HepG2 (cell line): ENCODE results near the gene VSIG10L2. TPM values are rescaled to one million over a fixed set of nuclear protein-coding genes. Genes with fewer than 3 reads are reported as not detected.

ENCODE experiments used
- ATAC-seq: fragments of 200-7000 bp; cut with Tn5 transposase; 3 replicates; pipeline ENCODE4 v1.9.1; 2020; ENCODE audit warnings: mild to moderate bottlenecking, moderate library complexity
- BruUV-seq: library from RNA; stranded (reverse); fragments of 400-500 nt; replicated peaks from 2 replicates; lab custom pipeline; 2021; lab: Mats Ljungman, UMichigan
- CTCF ChIA-PET: fragments of 300-600 bp; formaldehyde crosslinking; extraction: SDS; loops from one replicate; lab custom pipeline; 2021; ENCODE audit warnings: low total read pairs, inconsistent platforms, low intra/inter-chr PET ratio; lab: Yijun Ruan, JAX
- POLR2A ChIA-PET: fragments of 350-600 bp; sonication (Branson Sonifier 250); formaldehyde crosslinking; loops from one replicate; lab custom pipeline; 2020; ENCODE audit warnings: antibody characterized with exemption, inconsistent platforms; lab: Yijun Ruan, JAX
- DNase-seq: peaks from one replicate; pipeline ENCODE4 v3.0.0-alpha.2; 2015; ENCODE audit warnings: low spot score
- FAIRE-seq: peaks from 3 replicates; lab custom pipeline; 2011; peaks lifted over from hg19 to GRCh38; lab: Jason Lieb, UNC
- H2AFZ ChIP-seq: one replicate; pipeline ENCODE4 v1.6.1; 2011; ENCODE audit warnings: low read length, inconsistent platforms
- H3K27ac ChIP-seq: fragments of 300-600 bp; 3 replicates; pipeline ENCODE4 v1.8.0; 2011; ENCODE audit warnings: mixed run types, mild to moderate bottlenecking, mixed read lengths, low read length, inconsistent platforms; ENCODE audit not compliant: insufficient read depth; ENCODE audit errors: extremely low read length
- H3K27me3 ChIP-seq, 2 experiments: fragments of 200-600 bp in 1 of 2; 2 replicates in 1 of 2; 3 replicates in 1 of 2; pipeline versions ENCODE4 v1.6.0 to v1.8.0; 2011; ENCODE audit warnings: low read length in 2 of 2, mild to moderate bottlenecking in 2 of 2, moderate library complexity in 2 of 2, inconsistent platforms in 1 of 2; ENCODE audit not compliant: insufficient read depth in 2 of 2, control insufficient read depth in 1 of 2
- H3K36me3 ChIP-seq, 2 experiments: fragments of 200-600 bp in 1 of 2; replicated peaks in 1 of 2; 2 replicates in 1 of 2; 3 replicates in 1 of 2; pipeline versions ENCODE4 v1.5.1 to v1.8.0; 2011; ENCODE audit warnings: low read length in 2 of 2, inconsistent platforms in 1 of 2; ENCODE audit not compliant: insufficient read depth in 2 of 2, control insufficient read depth in 1 of 2
- H3K4me1 ChIP-seq: 2 replicates; pipeline ENCODE4 v1.5.1; 2012; ENCODE audit warnings: low read length, inconsistent platforms; ENCODE audit not compliant: insufficient read depth
- H3K4me2 ChIP-seq: 2 replicates; pipeline ENCODE4 v1.6.0; 2011; ENCODE audit warnings: low read depth, low read length, inconsistent platforms
- H3K4me3 ChIP-seq, 3 experiments: fragments of 200-600 bp in 1 of 3; sonication (generic), shearing (Covaris generic) in 1 of 3; replicated peaks in 1 of 3; 2 replicates each; pipeline ENCODE4 v1.5.1; 2011 to 2016; ENCODE audit warnings: low read length in 3 of 3, inconsistent platforms in 2 of 3, low read depth in 2 of 3, mild to moderate bottlenecking in 2 of 3, control low read depth in 1 of 3, mixed read lengths in 1 of 3; ENCODE audit not compliant: insufficient read depth in 1 of 3
- H3K79me2 ChIP-seq: one replicate; pipeline ENCODE4 v1.6.1; 2011; ENCODE audit warnings: low read length, inconsistent platforms; ENCODE audit not compliant: insufficient read depth
- H3K9ac ChIP-seq: 2 replicates; pipeline ENCODE4 v1.6.0; 2011; ENCODE audit warnings: mild to moderate bottlenecking, low read depth, low read length, inconsistent platforms; ENCODE audit not compliant: insufficient read depth
- H3K9me3 ChIP-seq: 2 replicates; pipeline ENCODE4 v1.5.1; 2012; ENCODE audit warnings: mild to moderate bottlenecking, low read length
- H4K20me1 ChIP-seq: 2 replicates; pipeline ENCODE4 v1.6.0; 2011; ENCODE audit warnings: inconsistent platforms, mild to moderate bottlenecking, low read length, moderate library complexity; ENCODE audit not compliant: insufficient read depth
- MAX ChIP-seq: IDR thresholded peaks from 2 replicates; pipeline ENCODE4 v1.6.1; 2012; ENCODE audit warnings: inconsistent platforms
- RORA ChIP-seq: sonication (generic); formaldehyde crosslinking; IDR thresholded peaks from 2 replicates; pipeline ENCODE4 v1.5.0; 2020; ENCODE audit warnings: mild to moderate bottlenecking, missing genetic modification reagents, moderate library complexity
- ZNF230 ChIP-seq: sonication (generic); formaldehyde crosslinking; IDR thresholded peaks from 2 replicates; pipeline ENCODE4 v1.4.0; 2020; ENCODE audit warnings: mild to moderate bottlenecking, missing genetic modification reagents
- ZNF256 ChIP-seq: sonication (generic); formaldehyde crosslinking; conservative IDR thresholded peaks from 2 replicates; pipeline ENCODE4 v1.4.0; 2020; ENCODE audit warnings: missing genetic modification reagents
- ZNF264 ChIP-seq: sonication (generic); formaldehyde crosslinking; IDR thresholded peaks from 2 replicates; pipeline ENCODE4 v1.4.0; 2020; ENCODE audit warnings: missing genetic modification reagents
- ZNF280D ChIP-seq: sonication (generic); formaldehyde crosslinking; IDR thresholded peaks from 2 replicates; pipeline ENCODE4 v1.5.1; 2020; ENCODE audit warnings: mild to moderate bottlenecking, missing genetic modification reagents
- ZNF282 ChIP-seq: fragments of 450-650 bp; IDR thresholded peaks from 2 replicates; pipeline ENCODE4 v1.6.1; 2018; ENCODE audit not compliant: partially characterized antibody
- ZNF569 ChIP-seq: sonication (generic); formaldehyde crosslinking; IDR thresholded peaks from 2 replicates; pipeline ENCODE4 v1.5.0; 2020; ENCODE audit warnings: mild to moderate bottlenecking, missing genetic modification reagents, moderate library complexity, borderline replicate concordance
- ZNF772 ChIP-seq: sonication (generic); formaldehyde crosslinking; IDR thresholded peaks from 2 replicates; pipeline ENCODE4 v1.5.0; 2020; ENCODE audit warnings: mild to moderate bottlenecking, missing genetic modification reagents
- WGBS: methylation state at CpG from one replicate; pipeline ENCODE4 v1.1.6; 2017; ENCODE audit warnings: low lambda C conversion rate; 5-methylcytosine and 5-hydroxymethylcytosine counted together
- in situ Hi-C: cut with HindIII; loops from 2 replicates; pipeline ENCODE4 v1.10.0; 2017; ENCODE audit warnings: low pct_unique_long_range_greater_than_20kb; ENCODE audit not compliant: extremely low pct_ligation_motif_present
- intact Hi-C: fragments of 100-400 bp; cut with micrococcal nuclease; formaldehyde crosslinking; loops from one replicate; pipeline ENCODE4 v1.10.0; 2022; ENCODE audit not compliant: unreplicated experiment
- polyA plus RNA-seq, 8 experiments: library from polyadenylated mRNA; depleted of rRNA in 3 of 8; stranded (reverse) in 7 of 8; unstranded in 1 of 8; fragments of >200 nt; fragmentation: Illumina TruSeq in 4 of 8; extraction: Trizol in 4 of 8; gene quantifications; 2 replicates each; pipeline versions ENCODE4 v1.2.1 to v1.2.3, GENCODE V29; 2011 to 2016; ENCODE audit warnings: low read depth in 4 of 8, missing spikeins in 1 of 8, mixed read lengths in 1 of 8; ENCODE audit not compliant: insufficient read depth in 1 of 8
- total RNA-seq, 5 experiments: library from RNA; depleted of rRNA; stranded (reverse); fragments of >200 nt; fragmentation: Illumina TruSeq; extraction: Trizol; gene quantifications; 2 replicates each; pipeline ENCODE4 v1.2.3, GENCODE V29; 2016; ENCODE audit warnings: low read depth in 1 of 5
- TF ChIP-seq, protein P1 (sequence below): fragments of 450-650 bp; IDR thresholded peaks from 2 replicates; pipeline ENCODE4 v1.6.1; 2017

Gene VSIG10L2
- total and polyA plus RNA-seq, 2 of the 13 experiments (the other 11 are each of a cell fraction or from before 2014, with no cell fraction given) = 0.21 TPM; not detected in 1

DNA sequence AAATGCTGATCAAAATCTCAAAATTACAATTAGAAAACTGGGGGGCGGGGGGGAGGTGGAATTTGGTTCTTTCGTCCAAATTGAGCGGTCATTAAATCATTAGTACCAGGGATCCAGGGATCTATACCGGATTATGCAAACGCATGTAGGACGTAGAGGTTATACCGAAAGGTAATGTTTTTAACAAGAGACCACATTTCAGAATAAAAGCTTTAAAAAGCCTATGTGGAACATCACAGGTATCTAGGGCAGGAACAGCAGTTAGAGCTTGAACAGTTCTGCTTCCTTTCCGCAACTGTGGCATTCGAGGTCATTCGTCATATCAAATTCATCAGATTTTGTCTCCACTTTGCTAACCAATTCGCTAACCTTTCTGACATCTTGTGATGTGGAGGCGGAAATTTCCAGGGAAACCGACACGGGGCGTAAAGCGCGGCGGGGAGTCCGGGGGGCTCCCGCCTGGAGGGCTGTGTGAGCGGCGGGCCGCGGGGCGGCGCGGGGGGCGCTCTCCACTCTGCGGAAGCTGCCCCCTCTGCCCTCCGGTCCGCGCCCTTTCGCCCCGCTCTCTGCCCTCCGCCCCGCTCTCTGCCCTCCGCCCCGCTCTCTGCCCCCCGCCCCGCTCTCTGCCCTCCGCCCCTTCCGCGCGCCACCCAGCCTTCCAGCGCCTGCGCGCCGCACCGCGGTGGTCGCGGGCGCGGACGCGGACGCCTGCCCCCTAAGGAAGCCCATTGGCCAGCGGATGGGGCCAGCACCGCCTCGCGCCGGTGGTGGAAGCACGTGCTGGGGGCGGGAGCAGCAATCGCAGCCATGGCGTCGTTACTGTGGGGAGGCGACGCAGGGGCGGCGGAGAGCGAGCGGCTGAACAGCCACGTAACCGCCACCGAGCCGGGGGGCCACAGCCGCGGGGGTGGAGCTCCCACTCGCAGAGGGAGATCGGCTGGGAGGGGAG lies 41.9 kb upstream of the VSIG10L2 start, which contains the start of gene DDX25:
TSS of gene DDX25 (plus strand) at position 798 of the 949 bp plus-strand sequence. CDS start at position 808, 10 bp downstream.
- H3K27ac ChIP-seq = no peak within 1 kb of the TSS
- H4K20me1 ChIP-seq = no peaks in the 10 kb centered on the region
- WGBS = 85% methylated on average over 81 of the region's 81 CpGs
- intact Hi-C loops = no loop called here
- peak within 1 kb of the TSS; percentile 83 for H3K4me2 ChIP-seq
- in situ Hi-C loops = no loop called here
- H3K9ac ChIP-seq = no peak within 1 kb of the TSS
- H3K9me3 ChIP-seq = no peaks in the 10 kb centered on the region
- H3K4me1 ChIP-seq = peaks cover 13% of the 10 kb centered on the region
- DNase-seq (no peak), FAIRE-seq (no peak), ATAC-seq (no peak)
- BruUV-seq = no TSS peak
- ChIA-PET CTCF (no interaction called here), POLR2A (interaction anchor here (0.7 to 1.4 kb wide), 8 partner anchors 11 to 312 kb away, joined by 3 to 17 read pairs (median 4); partner anchors contain the start of genes HYLS1 and STT3A)
- H3K36me3 ChIP-seq = no peaks in the 10 kb centered on the region; a peak in 1 of 5 replicates
- H3K79me2 ChIP-seq = peaks cover 11% of the 10 kb centered on the region
- H3K4me3 ChIP-seq = peak within 1 kb of the TSS in 2 of 3 experiments; percentile 76 to 95; a peak in 3 of 6 replicates
- TF ChIP-seq MAX (no peak), ZNF282 (no peak)
- TF ChIP-seq, protein P1, sequence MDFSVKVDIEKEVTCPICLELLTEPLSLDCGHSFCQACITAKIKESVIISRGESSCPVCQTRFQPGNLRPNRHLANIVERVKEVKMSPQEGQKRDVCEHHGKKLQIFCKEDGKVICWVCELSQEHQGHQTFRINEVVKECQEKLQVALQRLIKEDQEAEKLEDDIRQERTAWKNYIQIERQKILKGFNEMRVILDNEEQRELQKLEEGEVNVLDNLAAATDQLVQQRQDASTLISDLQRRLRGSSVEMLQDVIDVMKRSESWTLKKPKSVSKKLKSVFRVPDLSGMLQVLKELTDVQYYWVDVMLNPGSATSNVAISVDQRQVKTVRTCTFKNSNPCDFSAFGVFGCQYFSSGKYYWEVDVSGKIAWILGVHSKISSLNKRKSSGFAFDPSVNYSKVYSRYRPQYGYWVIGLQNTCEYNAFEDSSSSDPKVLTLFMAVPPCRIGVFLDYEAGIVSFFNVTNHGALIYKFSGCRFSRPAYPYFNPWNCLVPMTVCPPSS = no peak
- no peaks in the 10 kb centered on the region; a peak in 2 of 5 replicates for H3K27me3 ChIP-seq
- H2AFZ ChIP-seq = no peak within 1 kb of the TSS

DNA sequence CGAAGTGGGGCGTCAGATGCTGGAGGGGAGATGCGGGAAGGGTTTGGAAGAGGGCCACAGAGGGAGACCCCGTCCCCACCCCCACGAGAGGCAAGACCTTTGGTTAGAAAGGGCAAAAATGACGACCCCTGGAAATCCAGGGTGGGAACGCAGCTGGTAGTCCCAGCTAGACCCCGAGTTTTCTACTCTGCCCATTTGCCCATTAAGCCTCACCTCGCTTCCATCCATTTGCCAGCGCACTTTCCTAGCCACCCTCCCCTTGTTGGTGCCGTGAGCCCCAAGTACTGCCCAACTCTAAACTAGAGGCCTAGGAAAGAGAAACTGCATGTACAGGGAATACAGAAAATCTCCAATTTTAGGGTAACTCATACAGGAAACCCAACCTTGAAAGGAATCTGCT lies 41.2 kb upstream of the VSIG10L2 start:
- H3K4me3 ChIP-seq = no peak overlapping the region
- CTCF ChIA-PET = no interaction called here
- in situ Hi-C loops (no loop called here), intact Hi-C loops (no loop called here)
- H2AFZ ChIP-seq = no peak overlapping the region
- H3K27ac ChIP-seq = no peak overlapping the region
- POLR2A ChIA-PET = no interaction called here
- DNase-seq = no peak
- TF ChIP-seq RORA (no peak), ZNF280D (CRISPR knock-in tag) (no peak), ZNF256 (no peak), ZNF772 (CRISPR knock-in tag) (no peak), ZNF569 (CRISPR knock-in tag) (no peak), ZNF264 (CRISPR knock-in tag) (no peak), ZNF230 (no peak)
- H3K4me2 ChIP-seq = no peak overlapping the region
- H3K27me3 ChIP-seq = no peaks in the 10 kb centered on the region; a peak in 2 of 5 replicates
- H4K20me1 ChIP-seq = no peaks in the 10 kb centered on the region
- peaks cover 13% of the 10 kb centered on the region for H3K4me1 ChIP-seq
- H3K9ac ChIP-seq = no peak overlapping the region
- BruUV-seq = no TSS peak
- WGBS = 60% methylated on average over 11 of the region's 11 CpGs
- H3K36me3 ChIP-seq = no peaks in the 10 kb centered on the region; a peak in 1 of 5 replicates
- H3K9me3 ChIP-seq = no peaks in the 10 kb centered on the region
- no peak for ATAC-seq
- no peak for FAIRE-seq
- peaks cover 11% of the 10 kb centered on the region for H3K79me2 ChIP-seq
